HepG2 (cell line): Measurements from ENCODE around the gene NELL1. TPM values are rescaled to one million over a fixed set of nuclear protein-coding genes. Genes with fewer than 3 reads are reported as not detected.

Source experiments
- ATAC-seq: fragments of 200-7000 bp; cut with Tn5 transposase; 3 replicates; pipeline ENCODE4 v1.9.1; 2020; ENCODE audit warnings: mild to moderate bottlenecking, moderate library complexity
- BruUV-seq: library from RNA; stranded (reverse); fragments of 400-500 nt; replicated peaks from 2 replicates; lab custom pipeline; 2021; lab: Mats Ljungman, UMichigan
- CTCF ChIA-PET: fragments of 300-600 bp; formaldehyde crosslinking; extraction: SDS; loops from one replicate; lab custom pipeline; 2021; ENCODE audit warnings: low total read pairs, inconsistent platforms, low intra/inter-chr PET ratio; lab: Yijun Ruan, JAX
- POLR2A ChIA-PET: fragments of 350-600 bp; sonication (Branson Sonifier 250); formaldehyde crosslinking; loops from one replicate; lab custom pipeline; 2020; ENCODE audit warnings: antibody characterized with exemption, inconsistent platforms; lab: Yijun Ruan, JAX
- DNase-seq: peaks from one replicate; pipeline ENCODE4 v3.0.0-alpha.2; 2015; ENCODE audit warnings: low spot score
- FAIRE-seq: peaks from 3 replicates; lab custom pipeline; 2011; peaks lifted over from hg19 to GRCh38; lab: Jason Lieb, UNC
- H2AFZ ChIP-seq: one replicate; pipeline ENCODE4 v1.6.1; 2011; ENCODE audit warnings: low read length, inconsistent platforms
- H3K27ac ChIP-seq: fragments of 300-600 bp; 3 replicates; pipeline ENCODE4 v1.8.0; 2011; ENCODE audit warnings: mixed run types, mild to moderate bottlenecking, mixed read lengths, low read length, inconsistent platforms; ENCODE audit not compliant: insufficient read depth; ENCODE audit errors: extremely low read length
- H3K27me3 ChIP-seq, 2 experiments: fragments of 200-600 bp in 1 of 2; 2 replicates in 1 of 2; 3 replicates in 1 of 2; pipeline versions ENCODE4 v1.6.0 to v1.8.0; 2011; ENCODE audit warnings: low read length in 2 of 2, mild to moderate bottlenecking in 2 of 2, moderate library complexity in 2 of 2, inconsistent platforms in 1 of 2; ENCODE audit not compliant: insufficient read depth in 2 of 2, control insufficient read depth in 1 of 2
- H3K36me3 ChIP-seq, 2 experiments: fragments of 200-600 bp in 1 of 2; replicated peaks in 1 of 2; 2 replicates in 1 of 2; 3 replicates in 1 of 2; pipeline versions ENCODE4 v1.5.1 to v1.8.0; 2011; ENCODE audit warnings: low read length in 2 of 2, inconsistent platforms in 1 of 2; ENCODE audit not compliant: insufficient read depth in 2 of 2, control insufficient read depth in 1 of 2
- H3K4me1 ChIP-seq: 2 replicates; pipeline ENCODE4 v1.5.1; 2012; ENCODE audit warnings: low read length, inconsistent platforms; ENCODE audit not compliant: insufficient read depth
- H3K4me2 ChIP-seq: 2 replicates; pipeline ENCODE4 v1.6.0; 2011; ENCODE audit warnings: low read depth, low read length, inconsistent platforms
- H3K4me3 ChIP-seq, 3 experiments: fragments of 200-600 bp in 1 of 3; sonication (generic), shearing (Covaris generic) in 1 of 3; replicated peaks in 1 of 3; 2 replicates each; pipeline ENCODE4 v1.5.1; 2011 to 2016; ENCODE audit warnings: low read length in 3 of 3, inconsistent platforms in 2 of 3, low read depth in 2 of 3, mild to moderate bottlenecking in 2 of 3, control low read depth in 1 of 3, mixed read lengths in 1 of 3; ENCODE audit not compliant: insufficient read depth in 1 of 3
- H3K79me2 ChIP-seq: one replicate; pipeline ENCODE4 v1.6.1; 2011; ENCODE audit warnings: low read length, inconsistent platforms; ENCODE audit not compliant: insufficient read depth
- H3K9ac ChIP-seq: 2 replicates; pipeline ENCODE4 v1.6.0; 2011; ENCODE audit warnings: mild to moderate bottlenecking, low read depth, low read length, inconsistent platforms; ENCODE audit not compliant: insufficient read depth
- H3K9me3 ChIP-seq: 2 replicates; pipeline ENCODE4 v1.5.1; 2012; ENCODE audit warnings: mild to moderate bottlenecking, low read length
- H4K20me1 ChIP-seq: 2 replicates; pipeline ENCODE4 v1.6.0; 2011; ENCODE audit warnings: inconsistent platforms, mild to moderate bottlenecking, low read length, moderate library complexity; ENCODE audit not compliant: insufficient read depth
- GTF2F1 ChIP-seq: fragments of 150-350 bp; IDR thresholded peaks from 2 replicates; pipeline ENCODE4 v1.6.1; 2014; ENCODE audit warnings: low read length
- IRX3 ChIP-seq: sonication (generic); formaldehyde crosslinking; IDR thresholded peaks from 2 replicates; pipeline ENCODE4 v1.8.1; 2023; ENCODE audit warnings: mild to moderate bottlenecking, low read depth, missing genetic modification reagents, borderline replicate concordance
- MED8 ChIP-seq: sonication (generic); formaldehyde crosslinking; IDR thresholded peaks from 2 replicates; pipeline ENCODE4 v1.8.1; 2023; ENCODE audit warnings: mild to moderate bottlenecking, missing genetic modification reagents; ENCODE audit not compliant: insufficient replicate concordance
- MNT ChIP-seq: fragments of 450-650 bp; IDR thresholded peaks from 2 replicates; pipeline ENCODE4 v1.6.1; 2016
- NCOA2 ChIP-seq: sonication (generic); formaldehyde crosslinking; IDR thresholded peaks from 2 replicates; pipeline ENCODE4 v1.8.0; 2022; ENCODE audit warnings: inconsistent platforms
- PTBP1 ChIP-seq: fragments of 200-400 bp; formaldehyde crosslinking; IDR thresholded peaks from 2 replicates; pipeline ENCODE4 v1.6.1; 2018; ENCODE audit warnings: low read length, low read depth; ENCODE audit not compliant: poor library complexity, severe bottlenecking
- TEF ChIP-seq: sonication (generic); formaldehyde crosslinking; IDR thresholded peaks from 2 replicates; pipeline ENCODE4 v1.5.0; 2020; ENCODE audit warnings: missing genetic modification reagents
- ZBTB14 ChIP-seq: sonication (generic); formaldehyde crosslinking; IDR thresholded peaks from 2 replicates; pipeline ENCODE4 v1.4.0; 2020; ENCODE audit warnings: missing genetic modification reagents
- ZNF615 ChIP-seq: sonication (generic); formaldehyde crosslinking; IDR thresholded peaks from 2 replicates; pipeline ENCODE4 v1.5.0; 2020; ENCODE audit warnings: mild to moderate bottlenecking, missing genetic modification reagents, borderline replicate concordance
- ZNF816 ChIP-seq: sonication (generic); formaldehyde crosslinking; IDR thresholded peaks from 2 replicates; pipeline ENCODE4 v1.8.0; 2022; ENCODE audit warnings: missing genetic modification reagents, mild to moderate bottlenecking, borderline replicate concordance
- ZSCAN9 ChIP-seq: IDR thresholded peaks from 2 replicates; pipeline ENCODE4 v1.6.1; 2016; ENCODE audit warnings: borderline replicate concordance
- WGBS: methylation state at CpG from one replicate; pipeline ENCODE4 v1.1.6; 2017; ENCODE audit warnings: low lambda C conversion rate; 5-methylcytosine and 5-hydroxymethylcytosine counted together
- in situ Hi-C: cut with HindIII; loops from 2 replicates; pipeline ENCODE4 v1.10.0; 2017; ENCODE audit warnings: low pct_unique_long_range_greater_than_20kb; ENCODE audit not compliant: extremely low pct_ligation_motif_present
- intact Hi-C: fragments of 100-400 bp; cut with micrococcal nuclease; formaldehyde crosslinking; loops from one replicate; pipeline ENCODE4 v1.10.0; 2022; ENCODE audit not compliant: unreplicated experiment
- polyA plus RNA-seq, 8 experiments: library from polyadenylated mRNA; depleted of rRNA in 3 of 8; stranded (reverse) in 7 of 8; unstranded in 1 of 8; fragments of >200 nt; fragmentation: Illumina TruSeq in 4 of 8; extraction: Trizol in 4 of 8; gene quantifications; 2 replicates each; pipeline versions ENCODE4 v1.2.1 to v1.2.3, GENCODE V29; 2011 to 2016; ENCODE audit warnings: low read depth in 4 of 8, missing spikeins in 1 of 8, mixed read lengths in 1 of 8; ENCODE audit not compliant: insufficient read depth in 1 of 8
- total RNA-seq, 5 experiments: library from RNA; depleted of rRNA; stranded (reverse); fragments of >200 nt; fragmentation: Illumina TruSeq; extraction: Trizol; gene quantifications; 2 replicates each; pipeline ENCODE4 v1.2.3, GENCODE V29; 2016; ENCODE audit warnings: low read depth in 1 of 5
- TF ChIP-seq, protein P1 (sequence below): sonication (generic); formaldehyde crosslinking; IDR thresholded peaks from 2 replicates; pipeline ENCODE4 v1.8.0; 2022; ENCODE audit warnings: missing genetic modification reagents, low read depth, mild to moderate bottlenecking, borderline replicate concordance
- TF ChIP-seq, protein P2 (sequence below): sonication (generic); formaldehyde crosslinking; conservative IDR thresholded peaks from 2 replicates; pipeline ENCODE4 v1.4.0; 2020; ENCODE audit warnings: missing genetic modification reagents

The NELL1 gene
- total and polyA plus RNA-seq, 2 of the 13 experiments (the other 11 are each of a cell fraction or from before 2014, with no cell fraction given): not detected

GRCh38 chr11:21040630-21041029 is 371.2 kb downstream of the NELL1 start:
- H3K4me1 ChIP-seq: no peaks in the 10 kb centered on the region
- no peak for DNase-seq
- no peak overlapping the region for H3K27ac ChIP-seq
- no peak overlapping the region for H3K4me2 ChIP-seq
- 5% methylated on average over 2 of the region's 2 CpGs for WGBS
- ATAC-seq: no peak
- TF ChIP-seq IRX3 (CRISPR knock-in tag) (no peak), PTBP1 (no peak), NCOA2 (no peak), ZNF615 (CRISPR knock-in tag) (no peak), ZBTB14 (CRISPR knock-in tag) (no peak), MNT (no peak), GTF2F1 (no peak), ZSCAN9 (CRISPR knock-in tag) (no peak), MED8 (CRISPR knock-in tag) (no peak), ZNF816 (CRISPR knock-in tag) (no peak), TEF (CRISPR knock-in tag) (no peak)
- TF ChIP-seq, protein P1, sequence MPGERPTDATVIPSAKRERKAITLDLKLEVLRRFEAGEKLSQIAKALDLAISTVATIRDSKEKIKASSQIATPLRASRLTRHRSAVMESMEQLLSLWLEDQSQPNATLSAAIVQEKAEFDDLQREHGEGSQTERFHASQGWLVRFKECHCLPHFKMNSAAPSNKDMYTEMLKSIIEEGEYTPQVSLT (CRISPR knock-in tag): no peak
- TF ChIP-seq, protein P2, sequence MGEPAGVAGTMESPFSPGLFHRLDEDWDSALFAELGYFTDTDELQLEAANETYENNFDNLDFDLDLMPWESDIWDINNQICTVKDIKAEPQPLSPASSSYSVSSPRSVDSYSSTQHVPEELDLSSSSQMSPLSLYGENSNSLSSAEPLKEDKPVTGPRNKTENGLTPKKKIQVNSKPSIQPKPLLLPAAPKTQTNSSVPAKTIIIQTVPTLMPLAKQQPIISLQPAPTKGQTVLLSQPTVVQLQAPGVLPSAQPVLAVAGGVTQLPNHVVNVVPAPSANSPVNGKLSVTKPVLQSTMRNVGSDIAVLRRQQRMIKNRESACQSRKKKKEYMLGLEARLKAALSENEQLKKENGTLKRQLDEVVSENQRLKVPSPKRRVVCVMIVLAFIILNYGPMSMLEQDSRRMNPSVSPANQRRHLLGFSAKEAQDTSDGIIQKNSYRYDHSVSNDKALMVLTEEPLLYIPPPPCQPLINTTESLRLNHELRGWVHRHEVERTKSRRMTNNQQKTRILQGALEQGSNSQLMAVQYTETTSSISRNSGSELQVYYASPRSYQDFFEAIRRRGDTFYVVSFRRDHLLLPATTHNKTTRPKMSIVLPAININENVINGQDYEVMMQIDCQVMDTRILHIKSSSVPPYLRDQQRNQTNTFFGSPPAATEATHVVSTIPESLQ (CRISPR knock-in tag): no peak
- BruUV-seq: no TSS peak
- intact Hi-C loops (no loop called here), in situ Hi-C loops (no loop called here)
- CTCF ChIA-PET: no interaction called here
- no peaks in the 10 kb centered on the region for H3K9me3 ChIP-seq
- H3K4me3 ChIP-seq: no peak overlapping the region
- no peaks in the 10 kb centered on the region for H3K36me3 ChIP-seq
- H3K79me2 ChIP-seq: no peaks in the 10 kb centered on the region
- H3K9ac ChIP-seq: no peak overlapping the region
- H4K20me1 ChIP-seq: no peaks in the 10 kb centered on the region
- no peaks in the 10 kb centered on the region for H3K27me3 ChIP-seq
- POLR2A ChIA-PET: no interaction called here
- FAIRE-seq: no peak
- H2AFZ ChIP-seq: no peak overlapping the region
